ENCODE measurements around the gene SMAD1.

SMAD1 gene

DNA sequence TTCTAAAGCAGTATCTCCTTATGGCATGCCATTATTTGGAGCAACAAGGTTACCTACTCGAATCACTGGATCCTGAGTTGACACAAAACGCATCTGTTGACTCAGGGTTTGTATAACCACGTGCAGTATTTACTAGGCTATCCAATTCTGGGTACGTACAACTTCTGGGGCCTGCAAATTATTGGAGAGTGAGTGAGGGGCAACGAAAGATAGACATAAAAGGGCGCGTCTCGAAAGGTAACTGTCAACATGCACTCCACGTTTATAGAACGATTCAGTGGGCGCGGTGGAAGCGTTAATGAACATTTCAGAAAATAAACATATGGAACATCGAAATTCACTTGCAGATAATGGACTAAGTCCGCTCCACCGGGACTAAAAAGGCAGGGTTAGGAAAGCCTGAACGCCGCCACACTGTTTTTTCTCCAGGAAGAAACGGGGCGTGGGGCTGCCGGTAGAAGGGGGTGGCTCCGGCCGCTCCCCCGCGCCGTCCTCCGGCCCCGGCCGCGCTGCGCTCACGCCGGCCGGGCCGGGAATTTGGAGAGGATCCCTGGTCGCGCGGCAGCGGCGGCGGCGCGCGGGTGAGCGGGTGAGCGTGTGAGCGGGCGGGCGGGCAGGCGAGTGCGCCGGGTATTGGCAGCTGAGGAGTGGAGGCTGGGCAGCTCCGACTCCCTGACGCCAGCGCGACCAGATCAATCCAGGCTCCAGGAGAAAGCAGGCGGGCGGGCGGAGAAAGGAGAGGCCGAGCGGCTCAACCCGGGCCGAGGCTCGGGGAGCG, at the start of gene SMAD1:
TSS of gene SMAD1 (plus strand) at position 690 of the 778 bp plus-strand sequence. CDS start 32,761 bp downstream, outside the sequence.
- TF ChIP-seq JUND (IDR thresholded peaks at IDR 0.05; ENCODE audit: low read depth) = no peak
- in situ Hi-C loops (cut with HindIII; ENCODE audit: low pct_unique_long_range_greater_than_20kb, low sequenced_read_pairs) = no loop called here
- DNase-seq (ENCODE audit: low read depth in 1 of 2, low spot score in 1 of 2) = peak; percentile 51 to 86

DNA sequence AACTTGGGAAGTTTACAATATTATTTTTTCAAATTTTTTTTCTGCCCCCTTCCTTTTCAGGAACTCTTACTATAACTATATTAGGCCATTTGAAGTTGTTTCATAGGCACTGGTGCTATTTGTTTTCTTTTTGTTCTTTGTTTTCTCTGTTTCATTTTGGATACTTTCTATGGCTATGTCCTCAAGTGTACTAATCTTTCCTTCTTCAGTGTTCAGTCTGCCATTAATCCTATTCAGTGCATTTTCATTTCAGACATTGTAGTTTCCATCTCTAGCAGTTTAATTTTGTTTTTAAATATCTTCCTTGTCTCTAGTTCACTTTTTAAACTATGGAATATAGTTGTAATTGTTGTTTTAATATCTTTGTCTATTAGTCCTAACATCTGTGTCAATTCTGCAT, 48.0 kb upstream of the SMAD1 start:
- in situ Hi-C loops (cut with HindIII; ENCODE audit: low pct_unique_long_range_greater_than_20kb, low sequenced_read_pairs) = no loop called here
- TF ChIP-seq JUND (IDR thresholded peaks at IDR 0.05; ENCODE audit: low read depth) = no peak
- DNase-seq (ENCODE audit: low read depth in 1 of 2, low spot score in 1 of 2) = no peak

DNA sequence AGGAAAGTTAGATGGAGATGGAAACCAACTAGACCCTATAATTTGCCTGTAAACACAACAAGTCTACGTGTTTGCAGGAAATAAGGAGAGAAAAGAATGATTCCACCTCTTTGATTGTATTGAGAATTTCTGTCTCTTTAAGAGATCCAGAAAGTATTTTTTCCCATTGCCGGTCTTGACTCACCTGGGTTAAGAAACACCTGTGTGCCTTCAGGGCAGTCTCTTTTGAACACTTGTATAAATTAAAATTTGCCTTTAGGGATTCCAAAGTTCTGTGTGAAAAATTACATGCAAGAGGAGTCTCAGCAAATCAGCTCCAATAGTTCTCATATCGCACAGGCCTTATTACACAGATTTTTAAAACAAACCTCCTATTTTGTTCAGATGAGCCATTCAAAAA, 46.0 kb upstream of the SMAD1 start:
- peak in 1 of 2 experiments; percentile 54 for DNase-seq (ENCODE audit: low read depth in 1 of 2, low spot score in 1 of 2)
- in situ Hi-C loops (cut with HindIII; ENCODE audit: low pct_unique_long_range_greater_than_20kb, low sequenced_read_pairs) = no loop called here
- no peak for TF ChIP-seq JUND (IDR thresholded peaks at IDR 0.05; ENCODE audit: low read depth)

DNA sequence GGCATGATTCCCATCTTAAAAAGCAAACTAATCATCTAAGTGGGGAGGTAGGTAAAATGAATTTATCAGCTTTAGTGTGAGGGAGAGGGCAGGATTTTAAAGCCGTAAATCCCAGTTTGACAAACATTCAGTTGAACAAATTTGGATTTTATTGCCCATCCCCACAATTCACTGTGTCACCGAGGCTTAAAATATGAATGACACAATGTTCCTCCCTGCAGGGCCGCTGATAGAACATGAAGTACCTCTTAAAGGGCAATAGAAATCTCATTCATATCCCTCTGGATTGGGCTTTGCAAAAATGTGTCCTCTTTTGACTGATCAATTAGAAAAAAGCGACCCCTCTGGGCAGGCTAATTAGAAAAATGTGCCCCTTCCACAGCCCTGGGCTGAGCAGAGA, 45.5 kb upstream of the SMAD1 start:
- no peak for DNase-seq (ENCODE audit: low read depth in 1 of 2, low spot score in 1 of 2)

DNA sequence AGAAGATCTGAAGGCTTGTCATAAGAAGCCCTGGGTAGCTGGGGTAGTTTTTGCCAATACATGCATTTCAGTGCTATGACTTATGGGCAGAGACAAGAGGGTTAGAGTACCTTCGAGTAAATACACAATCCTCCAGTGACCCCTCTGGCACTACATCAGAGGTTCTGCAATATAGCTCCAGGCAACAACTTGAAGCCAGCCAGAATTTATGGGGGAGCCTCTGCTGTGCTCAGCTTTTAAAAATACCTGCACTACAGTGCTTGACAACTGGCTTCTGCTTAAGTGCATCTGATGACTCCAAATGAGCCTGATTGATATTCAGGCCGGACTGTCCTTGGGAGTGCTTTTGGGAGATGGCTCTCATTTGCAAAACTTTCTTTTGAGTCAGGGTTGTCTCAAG, 44.9 kb upstream of the SMAD1 start:
- DNase-seq (ENCODE audit: low read depth in 1 of 2, low spot score in 1 of 2) = peak in 1 of 2 experiments; percentile 1
- in situ Hi-C loops (cut with HindIII; ENCODE audit: low pct_unique_long_range_greater_than_20kb, low sequenced_read_pairs) = no loop called here
- TF ChIP-seq JUND (IDR thresholded peaks at IDR 0.05; ENCODE audit: low read depth) = no peak

More for the DNA sequence above, 45.5 kb upstream of the SMAD1 start:
- in situ Hi-C loops (cut with HindIII; ENCODE audit: low pct_unique_long_range_greater_than_20kb, low sequenced_read_pairs) = no loop called here
- no peak for TF ChIP-seq JUND (IDR thresholded peaks at IDR 0.05; ENCODE audit: low read depth)

DNA sequence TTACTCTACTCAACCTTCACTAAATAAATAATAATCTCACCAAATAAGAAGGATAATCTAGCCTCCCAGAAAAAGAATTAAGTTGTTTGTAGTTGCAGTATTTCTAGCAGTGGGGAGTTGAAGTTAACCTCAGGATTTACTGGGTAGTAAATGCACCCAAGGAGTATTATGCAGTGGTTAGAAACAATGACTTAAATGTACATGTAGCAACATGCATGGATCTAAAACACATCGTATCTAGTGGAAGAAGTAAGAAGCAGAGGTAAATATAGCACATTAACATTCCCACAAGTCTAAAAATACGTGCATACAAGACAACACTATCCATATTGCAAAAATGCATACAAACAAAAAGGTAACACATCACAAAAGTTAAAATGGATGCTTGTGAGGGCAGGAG, 44.2 kb upstream of the SMAD1 start:
- no peak for DNase-seq (ENCODE audit: low read depth in 1 of 2, low spot score in 1 of 2)
- in situ Hi-C loops (cut with HindIII; ENCODE audit: low pct_unique_long_range_greater_than_20kb, low sequenced_read_pairs) = no loop called here
- no peak for TF ChIP-seq JUND (IDR thresholded peaks at IDR 0.05; ENCODE audit: low read depth)

DNA sequence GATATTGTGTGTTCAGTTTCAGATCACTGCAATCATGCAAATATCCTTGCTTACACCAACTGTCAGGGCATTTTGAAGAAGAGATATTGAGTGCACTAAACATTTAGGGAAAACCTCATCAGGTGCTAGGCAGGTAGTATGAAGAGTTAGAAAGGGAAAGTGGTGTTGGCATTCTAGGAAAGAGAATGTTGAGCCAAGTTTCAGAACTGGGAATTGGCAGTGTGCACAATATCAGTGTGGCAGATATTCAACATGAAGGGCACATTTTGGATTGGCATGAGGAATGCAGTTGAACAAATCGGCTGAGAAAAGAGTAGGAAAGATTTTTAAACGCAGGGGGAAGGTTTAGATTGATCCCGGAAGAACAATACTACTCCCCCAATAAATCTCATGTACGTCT, 43.4 kb upstream of the SMAD1 start:
- TF ChIP-seq JUND (IDR thresholded peaks at IDR 0.05; ENCODE audit: low read depth) = no peak
- in situ Hi-C loops (cut with HindIII; ENCODE audit: low pct_unique_long_range_greater_than_20kb, low sequenced_read_pairs) = no loop called here
- DNase-seq (ENCODE audit: low read depth in 1 of 2, low spot score in 1 of 2) = no peak

DNA sequence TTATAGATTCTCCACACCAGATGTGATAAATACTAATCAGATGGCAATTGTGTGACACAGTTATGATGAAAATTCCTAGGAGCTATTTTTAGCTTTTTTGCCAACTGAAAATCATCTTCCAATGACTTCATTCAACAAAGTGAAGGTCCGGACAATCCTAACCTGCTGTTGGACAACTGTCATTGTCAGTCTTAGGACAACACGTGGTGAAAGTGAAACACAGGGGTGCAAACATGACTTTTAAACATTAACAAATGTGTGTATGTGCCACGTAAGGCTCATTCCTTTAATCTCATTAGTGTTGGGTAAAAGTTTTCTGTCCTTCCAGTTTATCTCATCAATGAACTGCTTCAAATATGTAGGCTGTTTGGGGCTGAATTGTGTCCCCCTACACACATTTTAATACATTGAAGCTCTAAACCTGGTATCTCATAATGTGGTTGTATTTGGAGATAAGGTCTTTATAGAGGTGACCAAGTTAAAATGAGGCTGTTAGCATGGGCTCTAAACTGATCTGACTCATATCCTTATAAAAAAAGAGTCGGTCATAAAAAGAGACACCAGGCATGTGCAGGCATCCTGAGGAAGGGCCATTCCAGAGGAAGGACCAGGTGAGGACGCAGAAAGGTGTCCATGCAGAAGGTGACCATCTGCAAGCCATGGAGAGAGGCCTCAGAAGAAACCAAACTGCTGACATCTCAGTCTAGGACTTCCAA, 41.2 kb upstream of the SMAD1 start:
- in situ Hi-C loops (cut with HindIII; ENCODE audit: low pct_unique_long_range_greater_than_20kb, low sequenced_read_pairs) = no loop called here
- no peak for DNase-seq (ENCODE audit: low read depth in 1 of 2, low spot score in 1 of 2)
- no peak for TF ChIP-seq JUND (IDR thresholded peaks at IDR 0.05; ENCODE audit: low read depth)

DNA sequence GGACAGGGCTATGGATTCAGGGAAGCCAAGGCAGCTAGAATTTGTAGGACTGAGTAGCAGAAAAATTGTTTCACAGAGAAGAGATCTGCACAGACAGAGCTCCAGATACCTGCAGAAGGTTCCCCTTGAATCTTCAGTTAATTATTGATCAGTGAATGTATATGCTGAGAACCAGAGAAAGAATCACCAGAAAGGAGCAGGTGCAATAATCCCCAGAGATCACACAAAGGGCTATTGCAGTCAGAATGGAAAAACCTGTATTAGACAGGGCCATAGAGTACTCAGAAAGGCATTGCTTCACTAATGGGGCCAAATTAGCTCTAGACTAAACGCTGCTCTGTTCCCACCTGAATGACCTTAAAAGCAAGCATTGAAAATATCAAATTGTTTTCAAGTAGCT, 35.5 kb upstream of the SMAD1 start:
- DNase-seq (ENCODE audit: low read depth in 1 of 2, low spot score in 1 of 2) = no peak
- in situ Hi-C loops (cut with HindIII; ENCODE audit: low pct_unique_long_range_greater_than_20kb, low sequenced_read_pairs) = no loop called here
- TF ChIP-seq JUND (IDR thresholded peaks at IDR 0.05; ENCODE audit: low read depth) = no peak

DNA sequence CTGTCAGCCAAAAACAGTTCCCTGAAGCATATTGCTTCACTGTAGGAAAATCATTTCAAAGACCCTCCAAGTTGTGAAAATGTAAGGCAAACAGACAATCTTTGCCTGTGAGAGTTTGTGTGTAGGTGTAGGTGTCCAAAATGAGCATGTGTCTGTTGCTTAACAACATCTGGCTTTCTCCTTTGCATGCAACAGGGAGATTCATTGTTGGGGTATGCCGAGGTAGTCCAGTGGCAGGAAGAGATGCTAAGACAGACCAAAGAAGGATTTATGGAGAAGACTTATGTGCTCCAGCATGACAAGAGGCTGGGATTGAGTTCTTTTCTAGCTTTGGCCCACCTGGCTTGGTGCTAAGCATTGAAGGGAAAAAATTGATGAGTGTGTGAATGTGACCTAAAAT, 29.8 kb upstream of the SMAD1 start:
- no peak for DNase-seq (ENCODE audit: low read depth in 1 of 2, low spot score in 1 of 2)
- in situ Hi-C loops (cut with HindIII; ENCODE audit: low pct_unique_long_range_greater_than_20kb, low sequenced_read_pairs) = no loop called here
- no peak for TF ChIP-seq JUND (IDR thresholded peaks at IDR 0.05; ENCODE audit: low read depth)

DNA sequence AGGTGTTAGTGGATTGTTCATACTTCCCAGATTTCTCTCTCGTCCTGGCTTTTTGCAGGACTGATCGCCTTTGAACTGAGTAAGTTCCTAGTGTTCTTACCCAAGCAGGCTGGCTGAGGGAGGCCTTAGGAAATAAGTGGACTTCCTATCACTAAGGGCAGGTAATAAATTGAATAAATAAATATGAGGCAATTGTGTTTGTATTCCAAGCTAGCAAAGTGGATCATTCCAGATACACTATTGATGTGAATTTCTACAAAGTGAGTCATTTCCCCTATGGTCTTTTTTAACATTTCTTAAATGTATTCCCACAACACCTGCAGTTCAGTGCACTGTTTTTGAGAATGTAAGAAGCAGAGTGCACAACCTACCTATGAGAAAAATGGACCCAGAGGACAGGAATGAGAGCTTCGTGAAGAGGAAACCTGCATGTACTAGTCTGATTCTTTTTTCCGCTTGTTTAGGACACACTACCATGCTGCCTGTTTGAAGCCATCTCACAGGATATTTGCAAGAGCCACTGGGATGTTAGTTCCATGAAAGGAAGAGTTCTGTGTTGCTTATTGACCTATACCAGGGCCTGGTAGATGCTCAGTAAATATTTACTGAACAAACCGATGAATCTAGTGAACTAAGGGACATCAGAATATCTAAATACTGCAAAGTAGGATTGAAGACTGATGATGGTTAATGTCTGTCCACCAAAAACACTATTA, 29.0 kb upstream of the SMAD1 start:
- no peak for DNase-seq (ENCODE audit: low read depth in 1 of 2, low spot score in 1 of 2)
- in situ Hi-C loops (cut with HindIII; ENCODE audit: low pct_unique_long_range_greater_than_20kb, low sequenced_read_pairs) = no loop called here
- TF ChIP-seq JUND (IDR thresholded peaks at IDR 0.05; ENCODE audit: low read depth) = no peak

DNA sequence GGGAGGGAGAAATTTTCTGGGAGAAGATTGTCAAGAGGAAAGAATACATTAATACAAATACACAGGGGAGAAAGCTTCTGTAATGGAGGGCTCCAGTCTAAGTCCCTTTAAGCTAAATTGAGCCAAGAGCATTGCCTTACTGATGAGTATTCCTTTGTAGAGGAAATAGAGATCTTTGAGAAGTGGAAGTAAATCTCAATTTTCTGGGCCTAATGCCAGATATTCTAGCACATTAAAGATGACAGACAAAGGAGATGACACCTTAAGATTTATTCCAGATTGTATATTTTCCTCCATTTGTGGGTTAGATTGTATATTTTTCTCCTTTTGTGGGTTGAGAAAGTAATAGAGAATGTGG, 28.5 kb upstream of the SMAD1 start:
- in situ Hi-C loops (cut with HindIII; ENCODE audit: low pct_unique_long_range_greater_than_20kb, low sequenced_read_pairs) = no loop called here
- TF ChIP-seq JUND (IDR thresholded peaks at IDR 0.05; ENCODE audit: low read depth) = no peak
- DNase-seq (ENCODE audit: low read depth in 1 of 2, low spot score in 1 of 2) = no peak

DNA sequence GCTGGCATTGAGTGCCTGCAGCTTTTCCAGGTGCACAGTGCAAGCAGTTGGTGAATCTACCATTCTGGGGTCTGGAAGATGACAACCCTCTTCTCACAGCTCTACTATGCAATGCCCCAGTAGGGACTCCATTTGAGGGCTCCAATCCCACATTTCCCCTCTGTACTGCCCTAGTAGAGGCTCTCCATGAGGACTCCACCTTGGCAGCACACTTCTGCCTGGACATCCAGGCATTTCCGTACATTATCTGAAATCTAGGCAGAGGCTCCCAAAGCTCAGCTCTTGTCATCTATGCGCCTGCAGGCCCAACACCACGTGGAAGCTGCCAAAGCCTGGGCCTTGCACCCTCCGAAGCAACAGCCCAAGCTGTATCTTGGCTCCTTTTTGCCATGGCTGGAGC, 8.4 kb upstream of the SMAD1 start:
- TF ChIP-seq JUND (IDR thresholded peaks at IDR 0.05; ENCODE audit: low read depth) = no peak
- DNase-seq (ENCODE audit: low read depth in 1 of 2, low spot score in 1 of 2) = no peak
- in situ Hi-C loops (cut with HindIII; ENCODE audit: low pct_unique_long_range_greater_than_20kb, low sequenced_read_pairs) = no loop called here

Measured in T47D (cell line).